SJCRH30 (cell line): ENCODE measurements around the gene ESR2. TPM values are rescaled to one million over a fixed set of nuclear protein-coding genes. Genes with fewer than 3 reads are reported as not detected.
A peak's percentile ranks its signal among the peaks of the same experiment; 100 is the strongest.

ENCODE experiments used
- DNase-seq, 2 experiments: peaks; one replicate each; pipeline ENCODE4 v3.0.0-alpha.2; 2015 to 2020
- H3K27ac ChIP-seq: fragments of 250-450 bp; sonication (Bioruptor Pico); 2 replicates; pipeline ENCODE4 v1.5.1; 2020; ENCODE audit warnings: mild to moderate bottlenecking, moderate library complexity
- H3K27me3 ChIP-seq: fragments of 250-450 bp; sonication (Bioruptor Pico); 2 replicates; pipeline ENCODE4 v1.5.1; 2020; ENCODE audit warnings: mild to moderate bottlenecking, moderate library complexity
- H3K36me3 ChIP-seq: fragments of 250-450 bp; sonication (Bioruptor Pico); 2 replicates; pipeline ENCODE4 v1.5.1; 2020; ENCODE audit warnings: mild to moderate bottlenecking, moderate library complexity
- H3K4me1 ChIP-seq: fragments of 250-450 bp; sonication (Bioruptor Pico); 2 replicates; pipeline ENCODE4 v1.5.1; 2020; ENCODE audit warnings: mild to moderate bottlenecking, moderate library complexity
- H3K4me3 ChIP-seq: fragments of 250-450 bp; sonication (Bioruptor Pico); 2 replicates; pipeline ENCODE4 v1.5.1; 2020; ENCODE audit warnings: mild to moderate bottlenecking, moderate library complexity
- H3K9me3 ChIP-seq: fragments of 250-450 bp; sonication (Bioruptor Pico); replicated peaks from 2 replicates; pipeline ENCODE4 v1.5.1; 2020; ENCODE audit warnings: mild to moderate bottlenecking, moderate library complexity
- total RNA-seq: library from RNA; depleted of rRNA; stranded (reverse); fragments of >200 nt; shearing (Covaris generic); gene quantifications from 2 replicates; pipeline ENCODE4 v1.2.3, GENCODE V29; 2014

Gene ESR2
- total RNA-seq, 1 experiment from 2014 or later: 12.1 TPM

DNA sequence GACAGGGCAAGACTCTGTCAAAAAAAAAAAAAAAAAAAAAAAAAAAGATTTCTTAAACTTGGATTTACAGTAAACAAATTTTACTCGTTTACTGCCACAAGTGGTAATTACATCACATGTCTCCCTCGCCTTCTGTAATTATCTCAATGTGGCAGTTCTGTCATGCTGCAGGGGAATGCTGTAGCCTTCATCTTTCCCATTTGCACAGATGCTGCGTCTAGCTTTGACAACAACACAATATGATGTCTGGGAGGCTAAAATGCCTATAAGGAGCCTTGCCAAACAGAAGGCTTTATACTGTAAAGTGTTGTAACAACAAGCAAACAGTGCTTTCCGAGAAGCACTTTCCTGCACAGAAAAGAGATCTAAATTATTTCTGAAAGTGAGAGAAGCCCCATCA, 48.7 kb downstream of the ESR2 start:
- no peak for DNase-seq
- no peak overlapping the region for H3K27ac ChIP-seq
- 0 out of 2 replicates have a peak, but pooled peaks cover 6% of the 10 kb centered on the region for H3K36me3 ChIP-seq
- H3K4me3 ChIP-seq: no peak overlapping the region
- no peaks in the 10 kb centered on the region for H3K27me3 ChIP-seq
- H3K4me1 ChIP-seq: no peaks in the 10 kb centered on the region
- no peaks in the 10 kb centered on the region for H3K9me3 ChIP-seq

DNA sequence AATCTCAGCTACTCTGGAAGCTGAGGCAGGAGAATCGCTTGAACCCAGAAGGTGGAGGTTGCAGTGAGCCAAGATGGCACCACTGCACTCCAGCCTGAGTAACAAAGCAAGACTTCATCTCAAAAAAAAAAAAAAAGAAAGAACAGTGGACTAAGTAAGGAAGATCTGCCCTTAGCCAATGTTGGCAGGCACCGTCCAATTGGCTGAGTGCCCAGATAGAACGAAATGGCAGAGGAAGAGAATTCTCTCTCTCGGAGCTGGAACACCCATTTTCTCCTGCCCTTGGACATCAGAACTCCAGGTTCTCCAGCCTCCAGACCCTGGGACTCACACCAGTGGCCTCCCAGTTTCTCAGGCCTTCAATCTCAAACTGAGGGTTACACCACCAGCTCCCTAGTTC, 49.9 kb downstream of the ESR2 start:
- no peaks in the 10 kb centered on the region for H3K4me1 ChIP-seq
- H3K4me3 ChIP-seq: no peak overlapping the region
- no peaks in the 10 kb centered on the region for H3K27me3 ChIP-seq
- H3K9me3 ChIP-seq: no peaks in the 10 kb centered on the region
- no peak for DNase-seq
- H3K27ac ChIP-seq: no peak overlapping the region
- H3K36me3 ChIP-seq: 0 out of 2 replicates have a peak, but pooled peaks cover 6% of the 10 kb centered on the region

DNA sequence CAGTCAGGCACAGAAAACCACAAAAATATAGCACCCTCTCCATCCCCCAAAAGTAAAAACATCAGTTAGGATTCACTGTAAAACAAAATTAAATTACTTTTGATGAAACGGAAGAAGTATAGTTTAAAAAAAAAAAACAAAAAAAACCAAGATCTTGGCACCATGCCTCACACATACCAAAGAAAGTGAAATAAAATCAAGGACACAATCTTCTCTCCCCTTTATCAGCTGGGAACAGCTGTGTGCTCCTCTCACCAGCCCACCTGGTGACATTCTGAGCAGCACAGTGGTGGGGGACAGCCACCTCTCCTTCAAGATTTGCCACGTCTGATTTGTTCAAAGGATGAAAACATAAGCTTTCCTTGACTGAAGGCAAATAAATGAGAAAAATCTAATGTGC, 55.5 kb downstream of the ESR2 start:
- Histone ChIP-seq H3K27ac (no peak overlapping the region), H3K27me3 (no peaks in the 10 kb centered on the region), H3K4me3 (no peak overlapping the region), H3K4me1 (peaks cover 25% of the 10 kb centered on the region), H3K9me3 (no peaks in the 10 kb centered on the region), H3K36me3 (0 out of 2 replicates have a peak, but pooled peaks cover 3% of the 10 kb centered on the region)
- DNase-seq: no peak

DNA sequence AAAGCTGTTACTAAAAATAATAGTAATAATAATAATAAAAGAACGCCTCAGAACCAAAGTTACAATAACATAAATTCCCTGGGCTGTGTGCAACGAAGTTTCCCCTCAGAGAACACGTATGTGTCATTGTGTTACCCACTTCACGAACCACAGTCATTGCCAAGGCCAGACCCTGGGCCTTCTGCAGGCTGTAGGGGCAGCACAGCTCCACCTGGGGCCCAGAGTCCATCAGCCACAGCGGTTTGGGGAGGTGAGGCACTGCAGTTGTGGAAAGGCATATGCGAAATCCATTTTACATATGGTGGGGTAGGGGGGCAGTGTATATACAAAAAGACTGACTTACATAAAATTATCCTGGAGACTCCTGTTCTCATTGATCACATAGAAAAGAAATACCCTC, 56.1 kb downstream of the ESR2 start:
- Histone ChIP-seq H3K9me3 (no peaks in the 10 kb centered on the region), H3K27ac (no peak overlapping the region), H3K27me3 (no peaks in the 10 kb centered on the region), H3K4me1 (peaks cover 31% of the 10 kb centered on the region), H3K4me3 (no peak overlapping the region), H3K36me3 (0 out of 2 replicates have a peak, but pooled peaks cover 3% of the 10 kb centered on the region)
- DNase-seq: no peak

DNA sequence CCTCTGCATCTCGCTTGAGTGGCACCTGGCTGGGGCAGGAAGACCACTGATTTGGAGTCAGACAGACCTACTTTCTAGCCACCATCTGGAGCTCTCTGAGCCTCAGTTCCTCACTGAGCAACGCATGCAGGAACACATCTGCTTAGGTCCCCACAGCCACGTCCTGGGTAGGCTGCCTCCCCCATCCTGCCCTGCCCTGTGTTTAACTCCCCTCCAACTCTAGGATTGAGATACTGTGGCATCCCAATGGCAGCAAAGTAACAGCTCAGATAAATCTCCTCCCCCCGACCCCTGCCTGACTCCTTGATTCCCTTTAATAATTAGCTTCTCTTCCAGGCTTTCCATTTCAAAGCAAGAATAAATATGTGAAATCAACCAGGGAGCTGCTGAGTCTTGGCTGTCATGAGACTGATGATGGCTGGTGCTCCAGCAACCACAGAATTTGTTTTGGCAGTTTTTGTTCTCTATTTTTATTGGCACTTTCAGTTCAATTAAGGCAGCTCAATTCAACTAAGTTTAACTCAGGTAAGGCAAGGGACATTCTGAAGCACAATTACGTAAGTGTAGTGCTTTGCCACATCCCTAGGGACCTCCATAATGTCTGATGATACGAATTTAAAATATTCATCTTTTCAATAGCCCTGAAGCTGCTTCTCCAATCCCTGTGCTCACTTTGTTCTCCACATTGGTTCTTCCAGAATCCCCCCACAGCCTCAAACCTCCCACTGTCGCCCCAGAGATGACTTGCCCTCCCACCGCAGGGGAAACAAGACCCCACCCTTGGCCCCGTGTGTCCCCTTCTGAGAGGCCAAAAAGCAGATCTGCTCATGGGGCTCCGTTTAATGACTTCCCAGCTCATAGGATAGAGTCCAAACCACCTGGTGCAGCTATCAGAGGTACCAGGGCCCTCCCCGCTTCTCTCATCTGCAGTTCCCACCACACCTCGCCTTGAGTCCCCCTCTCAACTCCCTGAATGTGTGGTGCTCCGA, 58.2 kb downstream of the ESR2 start:
- Histone ChIP-seq H3K4me3 (no peak overlapping the region), H3K36me3 (no peaks in the 10 kb centered on the region; the same call in 1 of the 2 replicates), H3K27ac (peak overlapping the region; percentile 67), H3K9me3 (no peaks in the 10 kb centered on the region), H3K4me1 (peaks cover 49% of the 10 kb centered on the region), H3K27me3 (no peaks in the 10 kb centered on the region)
- peak in 1 of 2 experiments; percentile 14 for DNase-seq

DNA sequence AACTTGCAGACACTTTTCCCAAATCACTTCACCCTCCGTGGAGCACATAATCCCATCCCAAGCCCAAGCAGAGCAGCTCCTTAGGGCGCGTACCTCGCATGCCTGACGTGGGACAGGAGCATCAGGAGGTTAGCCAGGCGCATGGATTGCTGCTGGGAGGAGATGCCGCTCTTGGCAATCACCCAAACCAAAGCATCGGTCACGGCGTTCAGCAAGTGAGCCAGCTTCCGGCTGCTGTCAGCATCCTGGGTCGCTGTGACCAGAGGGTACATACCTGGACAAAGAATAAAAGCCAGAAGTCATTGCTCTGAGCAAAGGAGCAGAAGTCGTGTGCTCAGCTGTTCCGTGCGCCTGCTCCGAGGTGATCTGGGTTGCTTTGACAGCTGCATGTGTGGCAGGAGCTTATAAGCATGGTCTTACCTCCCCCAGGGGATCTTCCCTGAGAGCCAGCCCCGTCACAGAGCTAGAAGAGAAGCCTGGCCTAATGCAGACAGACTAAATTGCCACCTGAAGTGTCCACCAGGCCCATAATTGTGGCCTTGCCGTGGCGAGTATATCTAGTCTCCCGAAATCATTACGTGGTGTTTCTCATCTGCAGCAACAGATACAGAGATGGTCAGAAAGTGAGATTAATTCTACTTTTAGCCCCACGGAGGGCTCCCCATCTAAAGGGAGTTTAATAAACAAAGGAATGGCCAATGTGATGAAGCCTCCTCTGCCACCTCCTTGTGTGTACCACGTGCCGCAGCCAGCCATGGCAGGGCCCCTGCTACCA, 59.1 kb downstream of the ESR2 start:
- peaks cover 49% of the 10 kb centered on the region for H3K4me1 ChIP-seq
- H3K27me3 ChIP-seq: no peaks in the 10 kb centered on the region
- peak overlapping the region; percentile 67 for H3K27ac ChIP-seq
- H3K4me3 ChIP-seq: no peak overlapping the region
- H3K9me3 ChIP-seq: no peaks in the 10 kb centered on the region
- no peaks in the 10 kb centered on the region; the same call in 1 of the 2 replicates for H3K36me3 ChIP-seq
- peak; percentile 90 to 95 for DNase-seq

DNA sequence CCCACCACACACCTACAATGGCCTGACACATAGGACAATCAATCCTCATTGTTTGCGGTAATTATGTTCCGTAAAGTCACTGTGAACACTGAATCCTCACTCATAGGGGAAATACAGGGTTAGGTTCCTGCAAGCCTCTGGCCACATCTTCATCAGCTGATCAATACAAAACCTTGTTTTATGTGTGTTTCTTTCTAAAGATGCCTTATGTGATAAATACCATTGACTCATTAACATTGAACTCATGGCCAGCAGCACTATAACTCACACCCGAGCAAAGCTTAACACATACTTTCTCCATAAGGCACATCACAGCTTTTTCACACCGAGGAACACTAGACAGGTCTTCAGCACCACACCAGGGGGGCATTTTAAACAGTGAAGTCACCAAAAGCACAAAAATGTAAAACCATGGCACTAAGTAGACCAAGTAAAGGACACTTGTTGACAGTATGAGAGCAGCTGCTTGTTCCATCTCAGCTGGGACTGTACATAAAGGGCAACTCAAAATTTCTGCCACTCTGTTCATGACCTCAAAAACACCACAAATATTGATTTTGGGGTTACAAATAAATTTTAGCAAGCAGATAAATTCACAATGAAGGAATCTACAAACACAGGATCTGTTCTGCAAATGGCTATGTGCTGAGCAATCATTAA, 60.5 kb downstream of the ESR2 start:
- peak in 1 of 2 experiments; percentile 25 for DNase-seq
- H3K9me3 ChIP-seq: no peaks in the 10 kb centered on the region
- no peak overlapping the region for H3K4me3 ChIP-seq
- no peaks in the 10 kb centered on the region for H3K27me3 ChIP-seq
- peaks cover 49% of the 10 kb centered on the region for H3K4me1 ChIP-seq
- H3K36me3 ChIP-seq: no peaks in the 10 kb centered on the region; the same call in 1 of the 2 replicates
- H3K27ac ChIP-seq: peak overlapping the region; percentile 67; the same call in 1 of the 2 replicates

DNA sequence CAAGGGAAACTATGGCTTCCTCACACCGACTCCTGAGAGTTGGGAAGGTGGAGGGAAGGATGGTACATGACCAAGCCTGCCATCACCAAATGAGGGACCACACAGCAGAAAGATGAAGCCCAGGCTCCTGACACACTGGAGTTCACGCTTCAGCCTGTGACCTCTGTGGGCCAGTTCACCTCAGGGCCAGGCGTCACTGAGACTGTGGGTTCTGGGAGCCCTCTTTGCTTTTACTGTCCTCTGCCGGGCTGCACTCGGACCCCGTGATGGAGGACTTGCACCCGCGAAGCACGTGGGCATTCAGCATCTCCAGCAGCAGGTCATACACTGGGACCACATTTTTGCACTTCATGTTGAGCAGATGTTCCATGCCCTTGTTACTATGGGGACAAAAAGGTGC, 61.2 kb downstream of the ESR2 start:
- H3K9me3 ChIP-seq: no peaks in the 10 kb centered on the region
- no peak for DNase-seq
- H3K4me3 ChIP-seq: no peak overlapping the region
- H3K27ac ChIP-seq: peak overlapping the region; percentile 56
- peaks cover 2% of the 10 kb centered on the region for H3K36me3 ChIP-seq
- H3K4me1 ChIP-seq: peaks cover 49% of the 10 kb centered on the region
- no peaks in the 10 kb centered on the region for H3K27me3 ChIP-seq

DNA sequence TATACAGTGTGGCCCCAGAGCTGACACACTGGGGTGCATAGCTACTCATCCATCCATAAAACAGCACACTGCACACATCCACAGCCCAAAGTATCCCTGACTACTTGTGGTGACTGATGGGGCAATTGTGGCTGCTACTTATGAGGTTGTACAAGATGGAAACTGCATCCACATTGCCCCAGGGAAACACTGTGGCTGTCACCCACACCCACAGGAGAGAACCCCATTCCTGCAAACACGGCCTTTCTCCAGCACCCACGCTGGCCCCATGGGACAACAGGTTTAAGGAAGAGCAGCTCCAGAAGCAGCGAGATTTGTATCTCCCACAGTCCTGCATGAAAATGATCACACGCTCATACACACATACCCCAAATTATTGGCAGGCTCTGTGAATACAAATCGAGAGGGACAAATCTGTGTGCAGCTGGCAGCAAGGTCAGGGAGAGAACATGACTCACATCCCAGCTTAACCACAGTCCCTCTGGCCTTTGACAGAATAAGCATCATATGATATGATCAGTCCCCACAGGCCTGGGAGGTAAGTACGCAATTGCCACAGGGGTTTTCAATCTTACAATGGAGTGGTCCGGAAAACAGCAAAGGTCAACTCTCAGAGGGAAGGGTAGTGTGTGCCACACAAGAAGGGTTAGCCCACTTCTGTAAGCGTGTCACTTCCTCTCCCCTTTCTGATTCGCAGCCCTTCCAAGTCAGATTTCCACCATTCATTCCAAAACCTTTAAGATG, 61.9 kb downstream of the ESR2 start:
- H3K9me3 ChIP-seq: no peaks in the 10 kb centered on the region
- H3K27me3 ChIP-seq: no peaks in the 10 kb centered on the region
- peak; percentile 82 to 90 for DNase-seq
- no peak overlapping the region for H3K4me3 ChIP-seq
- H3K4me1 ChIP-seq: peaks cover 49% of the 10 kb centered on the region
- peaks cover 8% of the 10 kb centered on the region for H3K36me3 ChIP-seq
- H3K27ac ChIP-seq: peak overlapping the region; percentile 56

DNA sequence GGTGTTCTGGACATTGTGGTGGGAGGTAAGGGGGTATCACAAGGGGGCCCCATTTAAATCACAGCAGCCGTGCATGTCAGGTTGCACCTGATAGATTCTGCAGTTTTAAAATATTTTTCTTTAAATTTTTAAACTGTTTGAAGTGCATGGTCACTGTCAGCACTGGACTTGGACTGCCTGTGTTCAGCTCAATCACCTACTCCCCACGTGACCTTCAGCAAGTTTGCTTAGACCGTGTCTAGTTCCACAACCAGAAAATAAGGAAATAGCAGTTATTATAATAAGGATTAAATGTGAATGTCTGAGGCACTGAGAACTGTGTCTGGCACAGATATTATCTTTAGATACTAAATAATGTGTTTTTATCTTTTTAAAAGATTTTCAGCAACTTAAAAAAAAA, 64.7 kb downstream of the ESR2 start:
- H3K36me3 ChIP-seq: peaks cover 10% of the 10 kb centered on the region
- no peaks in the 10 kb centered on the region for H3K27me3 ChIP-seq
- peaks cover 43% of the 10 kb centered on the region for H3K4me1 ChIP-seq
- no peak overlapping the region for H3K27ac ChIP-seq
- no peak overlapping the region for H3K4me3 ChIP-seq
- no peak for DNase-seq
- no peaks in the 10 kb centered on the region for H3K9me3 ChIP-seq

DNA sequence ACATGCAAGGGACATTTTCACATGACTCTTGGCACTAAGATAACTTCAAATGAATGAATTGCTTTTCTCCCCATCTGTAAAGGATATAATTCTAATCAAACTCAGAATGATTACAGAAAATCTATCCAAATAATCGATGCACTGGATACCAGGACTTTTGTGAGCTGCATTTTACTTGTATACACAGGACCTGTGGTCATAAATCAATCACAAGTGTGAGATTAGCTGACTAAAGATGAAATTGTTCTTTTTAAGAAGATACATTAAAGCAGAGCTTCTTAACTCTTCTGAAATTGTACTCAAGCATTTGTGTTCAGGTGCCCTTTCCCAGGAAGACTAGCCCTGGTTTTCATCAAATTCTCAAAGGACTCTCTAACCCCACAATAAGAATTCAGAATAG, 66.3 kb downstream of the ESR2 start:
- Histone ChIP-seq H3K36me3 (peaks cover 12% of the 10 kb centered on the region), H3K27me3 (no peaks in the 10 kb centered on the region), H3K9me3 (no peaks in the 10 kb centered on the region), H3K4me3 (no peak overlapping the region), H3K4me1 (peaks cover 26% of the 10 kb centered on the region), H3K27ac (no peak overlapping the region)
- no peak for DNase-seq

DNA sequence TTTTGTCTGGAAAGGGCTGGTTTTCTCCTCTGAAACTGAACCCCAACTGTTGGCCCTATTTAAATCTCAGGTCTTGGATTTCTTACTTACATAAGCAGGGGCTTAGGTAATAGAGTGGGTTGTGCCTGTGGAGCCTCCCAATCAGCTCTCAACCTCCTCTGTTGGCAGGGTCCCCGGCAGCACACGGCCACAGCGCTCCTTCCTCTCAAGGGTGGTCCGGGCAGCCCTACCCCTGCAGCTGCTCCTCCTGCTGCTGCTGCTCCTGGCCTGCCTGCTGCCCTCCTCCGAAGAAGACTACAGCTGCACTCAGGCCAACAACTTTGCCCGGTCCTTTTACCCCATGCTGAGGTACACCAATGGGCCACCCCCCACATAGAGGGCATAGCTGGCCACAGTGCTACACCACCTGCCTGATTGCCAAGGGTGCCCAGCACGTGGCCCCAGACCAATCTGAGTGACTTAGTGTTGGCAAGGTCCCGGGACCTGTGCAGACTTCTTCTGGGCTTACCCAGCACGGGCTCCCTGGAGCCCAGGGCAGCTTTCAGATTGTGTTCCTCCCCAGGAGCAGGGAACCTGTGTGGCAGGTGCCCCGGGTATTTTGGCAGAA, 68.9 kb downstream of the ESR2 start:
- peaks cover 15% of the 10 kb centered on the region for H3K36me3 ChIP-seq

DNA sequence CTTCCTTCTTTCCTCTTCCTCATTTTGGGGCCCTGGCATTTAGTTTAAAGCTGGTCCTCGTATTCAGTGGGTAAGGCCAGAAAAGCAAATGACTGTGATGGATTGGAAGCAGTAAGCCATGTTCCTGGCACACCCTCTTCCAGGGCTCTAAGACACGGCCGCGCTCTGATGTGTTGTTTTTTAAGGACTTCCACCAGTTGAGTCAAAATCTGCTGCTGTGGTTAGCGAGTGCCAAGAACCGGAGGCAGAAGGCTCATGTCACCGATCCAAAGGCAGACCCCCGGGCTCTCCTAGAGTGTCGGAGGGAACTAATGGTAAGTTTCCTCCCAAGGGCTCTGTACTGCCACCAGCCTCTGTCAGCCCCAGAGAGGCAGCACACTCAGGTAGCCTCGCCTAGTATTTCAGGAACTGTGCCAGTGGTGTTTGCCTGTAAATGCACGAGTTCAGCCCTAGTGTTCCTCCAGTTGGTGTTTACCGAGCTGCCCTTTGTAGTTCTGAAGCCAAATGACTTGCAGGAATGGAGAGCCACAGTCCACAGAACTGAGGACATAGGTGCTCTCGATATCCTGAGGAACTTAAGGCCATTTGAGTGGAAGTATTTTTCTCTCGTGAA, 72.7 kb downstream of the ESR2 start:
- Histone ChIP-seq H3K27ac (no peak overlapping the region), H3K36me3 (peaks cover 12% of the 10 kb centered on the region), H3K9me3 (no peaks in the 10 kb centered on the region), H3K27me3 (no peaks in the 10 kb centered on the region), H3K4me3 (no peak overlapping the region), H3K4me1 (peaks cover 7% of the 10 kb centered on the region; the same call in 1 of the 2 replicates)
- no peak for DNase-seq

More for the DNA sequence above, 68.9 kb downstream of the ESR2 start:
- no peak overlapping the region for H3K4me3 ChIP-seq
- H3K27me3 ChIP-seq: no peaks in the 10 kb centered on the region
- H3K4me1 ChIP-seq: peaks cover 10% of the 10 kb centered on the region; the same call in 1 of the 2 replicates
- H3K27ac ChIP-seq: no peak overlapping the region; the same call in 1 of the 2 replicates
- H3K9me3 ChIP-seq: no peaks in the 10 kb centered on the region
- peak; percentile 57 to 58 for DNase-seq
